Colonic mucosa (tissue), 4 donors: Measurements from ENCODE around the gene SNAP91. TPM values are rescaled to one million over a fixed set of nuclear protein-coding genes. Genes with fewer than 3 reads are reported as not detected.
"Not testable (repeated sequence)": the region's sequence is repeated elsewhere in the genome, so short reads cannot be mapped to it uniquely, and the experiment has no call there.

Experiments
- DNase-seq: peaks from one replicate; pipeline ENCODE4 v3.0.0-alpha.2; 2020
- H3K27ac ChIP-seq: fragments of 200-600 bp; one replicate; pipeline ENCODE4 v1.8.0; 2021
- H3K27me3 ChIP-seq: fragments of 200-600 bp; one replicate; pipeline ENCODE4 v1.8.0; 2021
- H3K36me3 ChIP-seq: fragments of 200-600 bp; one replicate; pipeline ENCODE4 v1.8.0; 2021
- H3K4me1 ChIP-seq: fragments of 200-600 bp; one replicate; pipeline ENCODE4 v1.8.0; 2021; ENCODE audit warnings: mild to moderate bottlenecking
- H3K4me3 ChIP-seq: fragments of 200-600 bp; one replicate; pipeline ENCODE4 v1.8.0; 2021
- H3K9ac ChIP-seq, 2 donors: one replicate each; pipeline ENCODE4 v1.7.0; 2013; ENCODE audit warnings: control low read depth in 2 of 2, low read depth in 2 of 2, low read length in 2 of 2
- H3K9me3 ChIP-seq: fragments of 200-600 bp; one replicate; pipeline ENCODE4 v1.8.0; 2021
- CTCF ChIP-seq: fragments of 200-600 bp; IDR thresholded peaks from one replicate; pipeline ENCODE4 v1.8.0; 2022; ENCODE audit warnings: antibody characterized with exemption, mild to moderate bottlenecking
- intact Hi-C: fragments of 100-400 bp; cut with DNase I; formaldehyde crosslinking; loops from one replicate; pipeline ENCODE4 v1.14.1; 2022
- total RNA-seq, 2 donors: library from RNA; stranded (reverse); fragmentation: NEBNext Ultra II Directional in 1 of 2; extraction: Animal tissue kit (Norgen Biotek cat#: 25700) in 1 of 2; gene quantifications; one replicate each; pipeline ENCODE4 v1.2.1, GENCODE V29; 2021
- donor health status: healthy.
- donor health status: DM: no; HTN: no; CAD: no.
- donor health status: DM: no; HTN: no; CAD: no.

SNAP91 gene
- total RNA-seq, 2 donors from 2014 or later = 0.45 TPM; not detected in 1

GRCh38 chr6:83558975-83559374 lies 149.9 kb downstream of the SNAP91 start:
- no peak for DNase-seq
- H3K36me3 ChIP-seq = no peaks in the 10 kb centered on the region
- no peak for TF ChIP-seq CTCF
- H3K9me3 ChIP-seq = no peaks in the 10 kb centered on the region
- no peaks in the 10 kb centered on the region for H3K4me1 ChIP-seq
- intact Hi-C loops = no loop called here
- H3K9ac ChIP-seq = no peak overlapping the region
- no peak overlapping the region for H3K4me3 ChIP-seq
- no peak overlapping the region for H3K27ac ChIP-seq
- no peaks in the 10 kb centered on the region for H3K27me3 ChIP-seq

GRCh38 chr6:83556871-83557270 lies 152.0 kb downstream of the SNAP91 start:
- intact Hi-C loops = no loop called here
- H3K4me3 ChIP-seq = no peak overlapping the region
- no peaks in the 10 kb centered on the region for H3K9me3 ChIP-seq
- H3K4me1 ChIP-seq = no peaks in the 10 kb centered on the region
- no peaks in the 10 kb centered on the region for H3K27me3 ChIP-seq
- H3K36me3 ChIP-seq = no peaks in the 10 kb centered on the region
- no peak for TF ChIP-seq CTCF
- no peak overlapping the region for H3K27ac ChIP-seq
- no peak overlapping the region for H3K9ac ChIP-seq
- no peak for DNase-seq

GRCh38 chr6:83551748-83552147 lies 157.2 kb downstream of the SNAP91 start:
- H3K9ac ChIP-seq, H3K4me1 ChIP-seq, H3K27ac ChIP-seq, DNase-seq, H3K9me3 ChIP-seq, H3K27me3 ChIP-seq, intact Hi-C loops, H3K36me3 ChIP-seq, H3K4me3 ChIP-seq: not testable (repeated sequence)

GRCh38 chr6:83550482-83550881 lies 158.4 kb downstream of the SNAP91 start:
- DNase-seq, H3K27ac ChIP-seq, intact Hi-C loops, H3K4me1 ChIP-seq, H3K9me3 ChIP-seq, H3K9ac ChIP-seq, H3K27me3 ChIP-seq, H3K4me3 ChIP-seq, H3K36me3 ChIP-seq: not testable (repeated sequence)

GRCh38 chr6:83546636-83547035 lies 162.3 kb downstream of the SNAP91 start:
- Histone ChIP-seq H3K27me3 (no peaks in the 10 kb centered on the region), H3K9ac (no peak overlapping the region)

GRCh38 chr6:83539678-83540077 lies 169.2 kb downstream of the SNAP91 start:
- intact Hi-C loops = no loop called here
- TF ChIP-seq CTCF = no peak
- Histone ChIP-seq H3K36me3 (no peaks in the 10 kb centered on the region), H3K27ac (no peak overlapping the region), H3K9me3 (no peaks in the 10 kb centered on the region), H3K9ac (no peak overlapping the region), H3K27me3 (no peaks in the 10 kb centered on the region), H3K4me1 (no peaks in the 10 kb centered on the region), H3K4me3 (no peak overlapping the region)
- DNase-seq = no peak

More at GRCh38 chr6:83546636-83547035, 162.3 kb downstream of the SNAP91 start:
- intact Hi-C loops = no loop called here
- H3K27ac ChIP-seq = no peak overlapping the region
- H3K36me3 ChIP-seq = no peaks in the 10 kb centered on the region
- H3K4me1 ChIP-seq = no peaks in the 10 kb centered on the region
- no peaks in the 10 kb centered on the region for H3K9me3 ChIP-seq
- TF ChIP-seq CTCF = no peak
- DNase-seq = no peak
- no peak overlapping the region for H3K4me3 ChIP-seq
